Gastrocnemius medialis (tissue), 4 donors: ENCODE results near the gene GRID1. TPM values are rescaled to one million over a fixed set of nuclear protein-coding genes. Genes with fewer than 3 reads are reported as not detected.

Experiments
- ATAC-seq, 2 donors: fragments of 150-250 bp; one replicate each; pipeline ENCODE4 v1.9.1; 2016
- DNase-seq, 2 donors: peaks; one replicate each; pipeline ENCODE4 v3.0.0-alpha.2; 2019
- H3K27ac ChIP-seq, 4 donors: fragments of 200-600 bp; sonication (generic); 1 replicate in 1 of 4; 2 replicates in 3 of 4; pipeline ENCODE4 v1.5.1; 2016 to 2018; ENCODE audit warnings: mild to moderate bottlenecking in 2 of 4, moderate library complexity in 1 of 4
- H3K27me3 ChIP-seq, 3 donors: fragments of 200-600 bp; sonication (generic) in 2 of 3; 1 replicate in 1 of 3; 2 replicates in 2 of 3; pipeline versions ENCODE4 v1.5.1 to v1.6.0; 2016 to 2019; ENCODE audit warnings: mild to moderate bottlenecking in 1 of 3, moderate library complexity in 1 of 3
- H3K36me3 ChIP-seq, 2 donors: fragments of 200-600 bp; sonication (generic) in 1 of 2; one replicate each; pipeline ENCODE4 v1.5.1; 2017 to 2018
- H3K4me1 ChIP-seq, 2 donors: fragments of 200-600 bp; sonication (generic) in 1 of 2; one replicate each; pipeline ENCODE4 v1.5.1; 2016 to 2017; ENCODE audit warnings: mild to moderate bottlenecking in 2 of 2
- H3K4me3 ChIP-seq, 4 donors: fragments of 200-600 bp; sonication (generic) in 3 of 4; 1 replicate in 1 of 4; 2 replicates in 3 of 4; pipeline ENCODE4 v1.5.1; 2016 to 2019; ENCODE audit warnings: mild to moderate bottlenecking in 2 of 4
- H3K9me3 ChIP-seq, 3 donors: fragments of 200-600 bp; sonication (generic) in 2 of 3; 1 replicate in 1 of 3; 2 replicates in 2 of 3; pipeline ENCODE4 v1.5.1; 2016 to 2019
- CTCF ChIP-seq, 5 experiments: fragments of 450-650 bp in 3 of 5; fragments of 200-600 bp in 2 of 5; sonication (generic) in 2 of 5; IDR thresholded peaks in 4 of 5; conservative IDR thresholded peaks in 1 of 5; 1 replicate in 4 of 5; 2 replicates in 1 of 5; pipeline ENCODE4 v1.5.1; 2016 to 2019; ENCODE audit warnings: antibody characterized with exemption in 5 of 5, mild to moderate bottlenecking in 3 of 5, moderate library complexity in 3 of 5
- POLR2A ChIP-seq, 2 donors: fragments of 450-650 bp; IDR thresholded peaks; one replicate each; pipeline ENCODE4 v1.6.1; 2017; ENCODE audit warnings: antibody characterized with exemption in 2 of 2, mild to moderate bottlenecking in 2 of 2, moderate library complexity in 2 of 2
- in situ Hi-C, 4 donors: fragments of 200-750 bp; cut with MboI; loops; one replicate each; pipeline versions ENCODE4 v1.15.0 to v1.8.0; 2017; ENCODE audit warnings: low sequenced_read_pairs in 4 of 4
- intact Hi-C: fragments of 100-400 bp; cut with DNase I; formaldehyde crosslinking; loops from one replicate; pipeline ENCODE4 v1.15.1; 2023; ENCODE audit warnings: low total_unique reads
- total RNA-seq, 4 donors: library from RNA; depleted of rRNA; stranded (reverse); fragments of >200 nt; gene quantifications; one replicate each; pipeline versions ENCODE4 v1.1.0 to v1.2.3, GENCODE V29; 2016

GRID1 gene
- total RNA-seq, 4 donors from 2014 or later = 0.17 to 1.4 (median 0.79) TPM

GRCh38 chr10:85976267-85976793 lies 390.3 kb downstream of the GRID1 start:
- peaks cover 0 to 7% (median 0%) of the 10 kb centered on the region in 3 donors for H3K9me3 ChIP-seq
- ATAC-seq (no peak), DNase-seq (no peak)
- H3K36me3 ChIP-seq = no peaks in the 10 kb centered on the region
- no peak overlapping the region for H3K27ac ChIP-seq
- H3K4me3 ChIP-seq = no peak overlapping the region
- no peaks in the 10 kb centered on the region for H3K27me3 ChIP-seq
- H3K4me1 ChIP-seq = no peaks in the 10 kb centered on the region
- TF ChIP-seq POLR2A (IDR thresholded peaks at IDR 0.05) (no peak), CTCF (IDR thresholded peaks at IDR 0.05 in 4 of 5, conservative IDR thresholded peaks at IDR 0.05 in 1 of 5) (no peak)
- intact Hi-C loops (no loop called here), in situ Hi-C loops (loop anchor here in 2 of 4 donors (25.0 kb wide), 2 partner anchors 386 to 411 kb away; partner anchors contain the start of gene GRID1 (in 1 of the 2))

- TF ChIP-seq CTCF (IDR thresholded peaks at IDR 0.05 in 4 of 5, conservative IDR thresholded peaks at IDR 0.05 in 1 of 5) = no peak
- TF ChIP-seq POLR2A (IDR thresholded peaks at IDR 0.05) = no peak
- DNase-seq (no peak), ATAC-seq (no peak)
- H3K4me3 ChIP-seq = no peak overlapping the region
- no peaks in the 10 kb centered on the region for H3K27me3 ChIP-seq
- no peaks in the 10 kb centered on the region for H3K36me3 ChIP-seq
- H3K9me3 ChIP-seq = peaks cover 0 to 7% (median 0%) of the 10 kb centered on the region in 3 donors
- intact Hi-C loops = no loop called here
- in situ Hi-C loops = no loop called here
- H3K4me1 ChIP-seq = no peaks in the 10 kb centered on the region
- no peak overlapping the region for H3K27ac ChIP-seq
These were observed 395.1 kb downstream of the GRID1 start for GRCh38 chr10:85971494-85971893.

DNA sequence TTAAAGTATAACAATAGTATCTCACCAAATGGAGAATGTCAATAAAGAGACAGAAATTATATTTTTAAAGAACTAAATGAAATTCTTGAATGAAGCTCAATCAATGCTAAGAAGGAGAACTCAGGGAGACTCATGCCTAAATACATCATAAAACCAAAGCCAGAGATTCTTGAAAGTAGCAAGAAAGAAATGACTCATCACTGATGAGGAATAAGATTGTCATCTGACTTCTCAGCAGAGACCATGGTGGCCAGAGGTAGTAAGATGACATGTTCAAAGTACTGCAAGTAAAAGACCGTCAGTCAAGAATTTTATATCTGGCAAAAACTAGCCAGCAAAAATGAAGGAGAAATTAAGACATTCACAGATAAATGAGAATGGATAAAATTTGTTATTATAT lies 399.0 kb downstream of the GRID1 start:
- Histone ChIP-seq H3K36me3 (no peaks in the 10 kb centered on the region), H3K27ac (no peak overlapping the region), H3K27me3 (no peaks in the 10 kb centered on the region), H3K9me3 (peaks cover 0 to 7% (median 0%) of the 10 kb centered on the region in 3 donors), H3K4me3 (no peak overlapping the region), H3K4me1 (no peaks in the 10 kb centered on the region)
- intact Hi-C loops = no loop called here
- DNase-seq = no peak
- no peak for ATAC-seq
- no peak for TF ChIP-seq POLR2A (IDR thresholded peaks at IDR 0.05)
- no peak for TF ChIP-seq CTCF (IDR thresholded peaks at IDR 0.05 in 4 of 5, conservative IDR thresholded peaks at IDR 0.05 in 1 of 5)
- in situ Hi-C loops = no loop called here

DNA sequence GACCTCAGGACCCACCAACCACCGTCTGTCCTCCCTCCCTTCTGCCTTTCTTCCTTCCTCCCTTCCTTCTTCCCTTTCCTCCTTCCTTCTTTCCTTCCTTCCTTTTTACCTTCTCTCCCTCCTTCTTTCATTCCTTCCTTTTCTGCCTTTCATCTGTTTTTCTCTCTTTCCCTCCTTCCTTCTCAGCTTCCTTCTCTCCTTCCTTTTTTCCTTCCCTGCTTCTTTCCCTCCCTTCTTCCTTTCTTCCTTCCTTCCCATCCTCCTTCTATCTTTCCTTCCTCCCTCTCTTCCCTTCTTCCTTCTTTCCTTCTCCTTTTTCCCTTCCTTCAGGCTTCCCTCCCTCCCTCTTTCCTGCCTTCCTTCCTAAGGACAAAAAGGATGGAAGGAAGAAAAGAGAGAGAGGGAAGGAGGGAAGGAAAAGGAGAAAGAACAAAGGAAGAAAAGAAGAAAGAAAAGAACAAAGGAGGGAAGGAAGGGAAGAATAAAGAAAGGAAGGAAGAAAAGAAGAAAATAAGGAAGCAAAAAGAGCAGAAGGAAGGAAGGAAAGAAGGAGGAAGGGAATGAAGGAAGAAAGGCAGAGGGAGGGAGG lies 405.0 kb downstream of the GRID1 start:
- Histone ChIP-seq H3K27ac (no peak overlapping the region), H3K4me3 (no peak overlapping the region), H3K9me3 (no peaks in the 10 kb centered on the region), H3K27me3 (no peaks in the 10 kb centered on the region), H3K4me1 (no peaks in the 10 kb centered on the region), H3K36me3 (no peaks in the 10 kb centered on the region)
- DNase-seq (no peak), ATAC-seq (no peak)
- intact Hi-C loops = no loop called here
- in situ Hi-C loops = no loop called here
- TF ChIP-seq CTCF (IDR thresholded peaks at IDR 0.05 in 4 of 5, conservative IDR thresholded peaks at IDR 0.05 in 1 of 5) (no peak), POLR2A (IDR thresholded peaks at IDR 0.05) (no peak)
